ENCODE measurements around the gene SP6.
A peak's percentile ranks its signal among the peaks of the same experiment; 100 is the strongest.

GRCh38 chr17:47840742-47841487 lies 10.0 kb downstream of the SP6 start, which contains the start of gene SCRN2:
- TF ChIP-seq CTCF (IDR thresholded peaks at IDR 0.05) (peak; percentile 94 to 98 (median 95)), POLR2A (IDR thresholded peaks at IDR 0.05) (no peak)
